Measurements from ENCODE around the gene TMEM145.
A peak's percentile ranks its signal among the peaks of the same experiment; 100 is the strongest.
"Not testable (repeated sequence)": the region's sequence is repeated elsewhere in the genome, so short reads cannot be mapped to it uniquely, and the experiment has no call there.

The TMEM145 gene

GRCh38 chr19:42316223-42317211, 3.4 kb downstream of the TMEM145 start:
- DNase-seq = no peak

- DNase-seq = no peak
Measured at GRCh38 chr19:42317535-42317934, 4.4 kb downstream of the TMEM145 start.

GRCh38 chr19:42322305-42322704, 9.2 kb downstream of the TMEM145 start:
- DNase-seq = no peak

- no peak for DNase-seq
Measured at GRCh38 chr19:42323473-42323851, 10.4 kb downstream of the TMEM145 start.

GRCh38 chr19:42323852-42324654, 10.9 kb downstream of the TMEM145 start:
- no peak for DNase-seq

- DNase-seq = no peak
Measured at GRCh38 chr19:42324655-42325307, 11.7 kb downstream of the TMEM145 start.

- peak; percentile 92 for DNase-seq
Measured at GRCh38 chr19:42325308-42325895, 12.3 kb downstream of the TMEM145 start, which contains the start of gene MEGF8. Gene MEGF8, plus strand, starts transcription at chr19:42325635. Its CDS starts 609 bp downstream, at chr19:42326244.

- DNase-seq = no peak
Measured at GRCh38 chr19:42325896-42326771, 13.0 kb downstream of the TMEM145 start.

GRCh38 chr19:42326969-42327368, 13.9 kb downstream of the TMEM145 start:
- no peak for DNase-seq

GRCh38 chr19:42327381-42327780, 14.3 kb downstream of the TMEM145 start:
- DNase-seq = no peak

- no peak for DNase-seq
Measured at GRCh38 chr19:42328106-42328505, 15.0 kb downstream of the TMEM145 start.

- no peak for DNase-seq
Measured at GRCh38 chr19:42328854-42329253, 15.7 kb downstream of the TMEM145 start.

GRCh38 chr19:42330241-42330711, 17.2 kb downstream of the TMEM145 start:
- no peak for DNase-seq

GRCh38 chr19:42331333-42331732, 18.2 kb downstream of the TMEM145 start:
- not testable (repeated sequence) for DNase-seq

GRCh38 chr19:42332059-42332458, 18.9 kb downstream of the TMEM145 start:
- DNase-seq = no peak

- DNase-seq = no peak
Measured at GRCh38 chr19:42333018-42333417, 19.9 kb downstream of the TMEM145 start.

GRCh38 chr19:42333975-42334696, 21.0 kb downstream of the TMEM145 start:
- no peak for DNase-seq

- DNase-seq = no peak
Measured at GRCh38 chr19:42334697-42335373, 21.7 kb downstream of the TMEM145 start.

GRCh38 chr19:42335374-42335936, 22.3 kb downstream of the TMEM145 start:
- no peak for DNase-seq

- DNase-seq = no peak
Measured at GRCh38 chr19:42335971-42336370, 22.9 kb downstream of the TMEM145 start.
